ENCODE measurements around the gene USP9Y. TPM values are rescaled to one million over a fixed set of nuclear protein-coding genes. Genes with fewer than 3 reads are reported as not detected.

Gene USP9Y
- polyA plus RNA-seq, 1 donor from 2014 or later, result 164 TPM

DNA sequence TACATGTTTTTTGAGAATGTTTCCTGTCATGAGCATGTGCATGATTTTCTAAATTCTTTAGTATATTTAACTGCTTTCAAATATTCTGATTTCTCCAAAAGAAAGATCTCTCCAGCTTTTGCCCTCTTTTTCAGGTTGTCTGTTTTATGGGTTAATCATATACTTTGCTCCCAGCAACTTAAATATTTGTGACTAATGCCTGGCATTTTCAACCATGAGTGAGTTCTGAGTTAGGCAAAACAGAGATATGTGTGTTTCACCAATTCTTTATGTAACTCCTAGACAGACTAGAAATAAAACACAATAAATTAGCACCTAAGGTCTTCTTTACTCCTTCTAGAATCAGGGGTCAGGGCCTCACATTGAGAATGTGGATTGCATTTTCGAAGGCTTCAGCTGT is 107.0 kb downstream of the USP9Y start:
- Histone ChIP-seq H4K20me1 (ENCODE audit: insufficient read depth) (no peaks in the 10 kb centered on the region), H3K79me2 (replicated peaks; ENCODE audit: insufficient read depth, low read length) (no peaks in the 10 kb centered on the region), H2AFZ (ENCODE audit: low read depth, low read length) (no peak overlapping the region), H3F3A (ENCODE audit: insufficient read depth, low read length, poor library complexity, severe bottlenecking) (no peaks in the 10 kb centered on the region), H3K4me3 (ENCODE audit: low read length) (no peak overlapping the region), H3K27me3 (ENCODE audit: insufficient read depth, low read depth, low read length) (no peaks in the 10 kb centered on the region), H3K9me2 (ENCODE audit: insufficient read depth, low read length) (no peaks in the 10 kb centered on the region), H3K9ac (ENCODE audit: low read length) (no peak overlapping the region), H3K4me2 (ENCODE audit: low read length) (no peak overlapping the region), H3K36me3 (ENCODE audit: insufficient read depth, low read length) (no peaks in the 10 kb centered on the region), H3K9me3 (ENCODE audit: low read length) (no peaks in the 10 kb centered on the region), H3K27ac (ENCODE audit: low read length) (no peak overlapping the region)
- TF ChIP-seq EP300 (conservative IDR thresholded peaks at IDR 0.05; ENCODE audit: poor library complexity, severe bottlenecking), result no peak
- TF ChIP-seq EZH2 (IDR thresholded peaks at IDR 0.05; ENCODE audit: borderline replicate concordance, insufficient read depth, low read length, poor library complexity, severe bottlenecking), result no peak
- no peak for TF ChIP-seq SMC3 (conservative IDR thresholded peaks at IDR 0.05; ENCODE audit: poor library complexity)
- TF ChIP-seq, protein P1, sequence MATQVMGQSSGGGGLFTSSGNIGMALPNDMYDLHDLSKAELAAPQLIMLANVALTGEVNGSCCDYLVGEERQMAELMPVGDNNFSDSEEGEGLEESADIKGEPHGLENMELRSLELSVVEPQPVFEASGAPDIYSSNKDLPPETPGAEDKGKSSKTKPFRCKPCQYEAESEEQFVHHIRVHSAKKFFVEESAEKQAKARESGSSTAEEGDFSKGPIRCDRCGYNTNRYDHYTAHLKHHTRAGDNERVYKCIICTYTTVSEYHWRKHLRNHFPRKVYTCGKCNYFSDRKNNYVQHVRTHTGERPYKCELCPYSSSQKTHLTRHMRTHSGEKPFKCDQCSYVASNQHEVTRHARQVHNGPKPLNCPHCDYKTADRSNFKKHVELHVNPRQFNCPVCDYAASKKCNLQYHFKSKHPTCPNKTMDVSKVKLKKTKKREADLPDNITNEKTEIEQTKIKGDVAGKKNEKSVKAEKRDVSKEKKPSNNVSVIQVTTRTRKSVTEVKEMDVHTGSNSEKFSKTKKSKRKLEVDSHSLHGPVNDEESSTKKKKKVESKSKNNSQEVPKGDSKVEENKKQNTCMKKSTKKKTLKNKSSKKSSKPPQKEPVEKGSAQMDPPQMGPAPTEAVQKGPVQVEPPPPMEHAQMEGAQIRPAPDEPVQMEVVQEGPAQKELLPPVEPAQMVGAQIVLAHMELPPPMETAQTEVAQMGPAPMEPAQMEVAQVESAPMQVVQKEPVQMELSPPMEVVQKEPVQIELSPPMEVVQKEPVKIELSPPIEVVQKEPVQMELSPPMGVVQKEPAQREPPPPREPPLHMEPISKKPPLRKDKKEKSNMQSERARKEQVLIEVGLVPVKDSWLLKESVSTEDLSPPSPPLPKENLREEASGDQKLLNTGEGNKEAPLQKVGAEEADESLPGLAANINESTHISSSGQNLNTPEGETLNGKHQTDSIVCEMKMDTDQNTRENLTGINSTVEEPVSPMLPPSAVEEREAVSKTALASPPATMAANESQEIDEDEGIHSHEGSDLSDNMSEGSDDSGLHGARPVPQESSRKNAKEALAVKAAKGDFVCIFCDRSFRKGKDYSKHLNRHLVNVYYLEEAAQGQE (IDR thresholded peaks at IDR 0.05; ENCODE audit: borderline replicate concordance), result no peak
- no peak for TF ChIP-seq RAD21 (conservative IDR thresholded peaks at IDR 0.05)
- no peak for TF ChIP-seq TAF1 (IDR thresholded peaks at IDR 0.05; ENCODE audit: low read depth)
- no peak for TF ChIP-seq MXI1 (conservative IDR thresholded peaks at IDR 0.05; ENCODE audit: poor library complexity, severe bottlenecking)
- TF ChIP-seq POLR2AphosphoS5 (IDR thresholded peaks at IDR 0.05), result no peak
- TF ChIP-seq, protein P2, sequence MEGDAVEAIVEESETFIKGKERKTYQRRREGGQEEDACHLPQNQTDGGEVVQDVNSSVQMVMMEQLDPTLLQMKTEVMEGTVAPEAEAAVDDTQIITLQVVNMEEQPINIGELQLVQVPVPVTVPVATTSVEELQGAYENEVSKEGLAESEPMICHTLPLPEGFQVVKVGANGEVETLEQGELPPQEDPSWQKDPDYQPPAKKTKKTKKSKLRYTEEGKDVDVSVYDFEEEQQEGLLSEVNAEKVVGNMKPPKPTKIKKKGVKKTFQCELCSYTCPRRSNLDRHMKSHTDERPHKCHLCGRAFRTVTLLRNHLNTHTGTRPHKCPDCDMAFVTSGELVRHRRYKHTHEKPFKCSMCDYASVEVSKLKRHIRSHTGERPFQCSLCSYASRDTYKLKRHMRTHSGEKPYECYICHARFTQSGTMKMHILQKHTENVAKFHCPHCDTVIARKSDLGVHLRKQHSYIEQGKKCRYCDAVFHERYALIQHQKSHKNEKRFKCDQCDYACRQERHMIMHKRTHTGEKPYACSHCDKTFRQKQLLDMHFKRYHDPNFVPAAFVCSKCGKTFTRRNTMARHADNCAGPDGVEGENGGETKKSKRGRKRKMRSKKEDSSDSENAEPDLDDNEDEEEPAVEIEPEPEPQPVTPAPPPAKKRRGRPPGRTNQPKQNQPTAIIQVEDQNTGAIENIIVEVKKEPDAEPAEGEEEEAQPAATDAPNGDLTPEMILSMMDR (IDR thresholded peaks at IDR 0.05; ENCODE audit: poor library complexity, severe bottlenecking), result no peak

DNA sequence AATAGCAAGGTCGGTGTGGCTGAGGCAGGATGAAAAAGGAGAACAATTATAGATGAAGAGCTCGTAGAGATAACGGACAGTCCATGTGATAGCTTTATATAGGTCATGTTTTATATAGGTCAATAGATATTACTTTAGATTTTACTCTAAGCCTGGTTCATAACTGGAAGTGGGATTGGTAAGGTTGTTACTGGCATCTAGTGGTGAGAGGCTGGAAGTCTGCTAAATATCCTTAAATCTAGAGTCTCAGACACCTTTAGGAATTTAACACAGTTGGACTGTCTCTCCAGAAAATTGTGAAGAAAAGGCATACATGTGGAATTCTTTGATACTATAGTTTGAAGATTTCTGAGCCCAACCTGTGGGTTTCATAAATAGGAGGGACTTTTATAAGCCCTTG is 108.0 kb downstream of the USP9Y start:
- Histone ChIP-seq H4K20me1 (ENCODE audit: insufficient read depth) (no peaks in the 10 kb centered on the region), H3K4me3 (ENCODE audit: low read length) (no peak overlapping the region), H3K9me2 (ENCODE audit: insufficient read depth, low read length) (no peaks in the 10 kb centered on the region), H3K27me3 (ENCODE audit: insufficient read depth, low read depth, low read length) (no peaks in the 10 kb centered on the region), H2AFZ (ENCODE audit: low read depth, low read length) (no peak overlapping the region), H3K4me2 (ENCODE audit: low read length) (no peak overlapping the region), H3K36me3 (ENCODE audit: insufficient read depth, low read length) (no peaks in the 10 kb centered on the region), H3K9ac (ENCODE audit: low read length) (no peak overlapping the region), H3K9me3 (ENCODE audit: low read length) (no peaks in the 10 kb centered on the region), H3K27ac (ENCODE audit: low read length) (no peak overlapping the region), H3F3A (ENCODE audit: insufficient read depth, low read length, poor library complexity, severe bottlenecking) (no peaks in the 10 kb centered on the region), H3K79me2 (replicated peaks; ENCODE audit: insufficient read depth, low read length) (no peaks in the 10 kb centered on the region)
- TF ChIP-seq, protein P1 (IDR thresholded peaks at IDR 0.05; ENCODE audit: borderline replicate concordance), result no peak
- TF ChIP-seq EP300 (conservative IDR thresholded peaks at IDR 0.05; ENCODE audit: poor library complexity, severe bottlenecking) (no peak), RAD21 (conservative IDR thresholded peaks at IDR 0.05) (peak; percentile 43)
- TF ChIP-seq, protein P2 (IDR thresholded peaks at IDR 0.05; ENCODE audit: poor library complexity, severe bottlenecking), result peak; percentile 44
